Neural crest cell (in vitro differentiated cells): ENCODE measurements around the gene LPAR5. TPM values are rescaled to one million over a fixed set of nuclear protein-coding genes. Genes with fewer than 3 reads are reported as not detected.

Source experiments
- DNase-seq: peaks from one replicate; pipeline ENCODE4 v3.0.0; 2021; ENCODE audit warnings: low read depth, mixed read lengths, low spot score
- H3K27ac Mint-ChIP-seq: one replicate; pipeline ENCODE4 v1.8.0; 2021; ENCODE audit warnings: mild to moderate bottlenecking, mixed read lengths; ENCODE audit not compliant: unreplicated experiment
- H3K27me3 Mint-ChIP-seq: 2 replicates; pipeline ENCODE4 v1.8.0; 2021; ENCODE audit warnings: low read depth, mild to moderate bottlenecking, mixed read lengths
- H3K36me3 Mint-ChIP-seq: 2 replicates; pipeline ENCODE4 v1.8.0; 2021; ENCODE audit warnings: low read depth, mild to moderate bottlenecking, mixed read lengths
- H3K4me1 Mint-ChIP-seq: 2 replicates; pipeline ENCODE4 v1.8.0; 2021; ENCODE audit warnings: mixed read lengths
- H3K4me3 Mint-ChIP-seq: one replicate; pipeline ENCODE4 v1.8.0; 2021; ENCODE audit warnings: mild to moderate bottlenecking, mixed read lengths
- H3K9me3 Mint-ChIP-seq: 2 replicates; pipeline ENCODE4 v1.8.0; 2021; ENCODE audit warnings: mixed read lengths
- total RNA-seq: library from RNA; stranded (reverse); gene quantifications from 2 replicates; pipeline ENCODE4 v1.2.1, GENCODE V29; 2021
- TF ChIP-seq, protein P1 (sequence below): fragments of 200-600 bp; sonication (generic); conservative IDR thresholded peaks from 2 replicates; pipeline ENCODE4 v1.5.0; 2021; ENCODE audit warnings: antibody characterized with exemption, mild to moderate bottlenecking

The LPAR5 gene
- total RNA-seq, 1 donor from 2014 or later = not detected

DNA sequence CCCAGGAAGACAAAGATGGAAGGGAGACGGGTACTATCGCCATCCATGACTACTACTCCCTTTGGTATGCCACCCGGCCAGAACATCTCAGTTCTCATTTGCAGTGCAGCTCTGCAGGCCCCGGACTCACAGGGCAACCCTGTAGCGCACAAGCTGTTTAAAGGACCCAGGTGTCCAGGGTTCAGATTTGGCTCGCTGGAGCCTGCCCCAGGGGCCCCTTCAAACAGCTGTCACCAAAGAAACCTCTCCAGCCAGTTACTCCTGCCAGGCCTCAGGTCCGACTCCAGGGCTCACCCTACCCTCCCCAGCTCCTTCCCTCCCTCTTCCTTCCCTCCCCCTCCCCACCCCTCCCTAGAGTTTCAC, 23.1 kb downstream of the LPAR5 start:
- H3K4me1 Mint-ChIP-seq = peaks cover 43% of the 10 kb centered on the region
- no peaks in the 10 kb centered on the region for H3K36me3 Mint-ChIP-seq
- no peak overlapping the region for H3K27ac Mint-ChIP-seq
- DNase-seq = no peak
- H3K27me3 Mint-ChIP-seq = peaks cover 2% of the 10 kb centered on the region
- TF ChIP-seq, protein P1, sequence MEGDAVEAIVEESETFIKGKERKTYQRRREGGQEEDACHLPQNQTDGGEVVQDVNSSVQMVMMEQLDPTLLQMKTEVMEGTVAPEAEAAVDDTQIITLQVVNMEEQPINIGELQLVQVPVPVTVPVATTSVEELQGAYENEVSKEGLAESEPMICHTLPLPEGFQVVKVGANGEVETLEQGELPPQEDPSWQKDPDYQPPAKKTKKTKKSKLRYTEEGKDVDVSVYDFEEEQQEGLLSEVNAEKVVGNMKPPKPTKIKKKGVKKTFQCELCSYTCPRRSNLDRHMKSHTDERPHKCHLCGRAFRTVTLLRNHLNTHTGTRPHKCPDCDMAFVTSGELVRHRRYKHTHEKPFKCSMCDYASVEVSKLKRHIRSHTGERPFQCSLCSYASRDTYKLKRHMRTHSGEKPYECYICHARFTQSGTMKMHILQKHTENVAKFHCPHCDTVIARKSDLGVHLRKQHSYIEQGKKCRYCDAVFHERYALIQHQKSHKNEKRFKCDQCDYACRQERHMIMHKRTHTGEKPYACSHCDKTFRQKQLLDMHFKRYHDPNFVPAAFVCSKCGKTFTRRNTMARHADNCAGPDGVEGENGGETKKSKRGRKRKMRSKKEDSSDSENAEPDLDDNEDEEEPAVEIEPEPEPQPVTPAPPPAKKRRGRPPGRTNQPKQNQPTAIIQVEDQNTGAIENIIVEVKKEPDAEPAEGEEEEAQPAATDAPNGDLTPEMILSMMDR = no peak
- H3K4me3 Mint-ChIP-seq = peak overlapping the region; percentile 81
- no peaks in the 10 kb centered on the region for H3K9me3 Mint-ChIP-seq

DNA sequence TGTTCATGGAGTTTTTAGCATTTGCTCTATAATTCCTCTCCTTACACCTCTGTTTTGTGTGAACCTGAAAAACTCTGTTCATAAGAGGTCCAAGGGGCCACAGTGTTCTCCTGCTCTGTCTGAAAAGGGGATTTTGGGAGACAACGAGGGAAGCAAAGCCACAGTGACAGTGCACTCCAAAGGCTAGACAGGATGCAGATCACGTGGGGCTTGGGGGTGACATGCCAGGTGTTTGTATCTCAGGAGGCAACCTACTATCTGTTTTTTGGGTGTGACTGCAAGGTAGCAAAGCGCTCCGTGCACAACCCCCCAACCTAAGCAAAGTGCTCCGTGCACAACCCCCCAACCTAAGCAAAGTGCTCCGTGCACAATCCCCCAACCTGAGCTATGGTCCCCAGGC, 23.5 kb downstream of the LPAR5 start:
- Mint-ChIP-seq H3K27ac (no peak overlapping the region), H3K27me3 (peaks cover 2% of the 10 kb centered on the region), H3K9me3 (no peaks in the 10 kb centered on the region), H3K4me1 (peaks cover 42% of the 10 kb centered on the region), H3K36me3 (no peaks in the 10 kb centered on the region), H3K4me3 (peak overlapping the region; percentile 81)
- no peak for DNase-seq
- TF ChIP-seq, protein P1 = no peak

DNA sequence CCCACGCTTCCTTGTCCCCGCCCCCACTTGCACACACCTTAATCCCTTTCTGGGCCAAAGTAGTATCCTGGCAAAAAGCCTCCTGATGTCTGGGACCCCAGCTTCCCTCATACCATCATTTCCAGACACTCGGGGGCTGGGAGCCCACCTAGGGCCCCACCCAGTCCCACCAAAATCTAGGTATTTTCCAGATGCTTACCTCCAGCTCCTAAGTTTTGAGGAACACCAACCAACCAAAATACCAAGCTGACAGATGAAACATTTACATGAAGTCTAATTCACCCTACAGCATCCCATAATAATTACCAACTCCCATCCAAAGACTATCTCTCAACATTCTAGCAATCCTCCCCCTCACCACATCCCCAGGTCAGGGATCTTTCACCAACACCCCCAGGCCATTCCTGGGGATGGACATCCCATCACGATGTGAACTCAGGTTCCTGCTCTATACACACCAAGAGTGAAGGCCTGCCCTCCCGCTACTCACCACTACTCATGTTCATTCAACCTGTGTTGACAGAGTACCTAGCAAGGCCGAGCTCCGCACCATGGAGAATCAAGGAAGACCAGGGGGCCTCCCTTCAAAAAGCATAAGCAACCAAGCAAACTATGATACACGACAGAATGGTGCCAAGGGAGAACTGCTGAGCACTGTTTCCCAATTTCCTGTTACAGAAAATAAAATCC, 27.0 kb downstream of the LPAR5 start:
- no peaks in the 10 kb centered on the region for H3K9me3 Mint-ChIP-seq
- H3K27me3 Mint-ChIP-seq = no peaks in the 10 kb centered on the region
- TF ChIP-seq, protein P1 = no peak
- peaks cover 50% of the 10 kb centered on the region for H3K4me1 Mint-ChIP-seq
- H3K27ac Mint-ChIP-seq = no peak overlapping the region
- no peak overlapping the region for H3K4me3 Mint-ChIP-seq
- peaks cover 10% of the 10 kb centered on the region for H3K36me3 Mint-ChIP-seq
- DNase-seq = no peak

DNA sequence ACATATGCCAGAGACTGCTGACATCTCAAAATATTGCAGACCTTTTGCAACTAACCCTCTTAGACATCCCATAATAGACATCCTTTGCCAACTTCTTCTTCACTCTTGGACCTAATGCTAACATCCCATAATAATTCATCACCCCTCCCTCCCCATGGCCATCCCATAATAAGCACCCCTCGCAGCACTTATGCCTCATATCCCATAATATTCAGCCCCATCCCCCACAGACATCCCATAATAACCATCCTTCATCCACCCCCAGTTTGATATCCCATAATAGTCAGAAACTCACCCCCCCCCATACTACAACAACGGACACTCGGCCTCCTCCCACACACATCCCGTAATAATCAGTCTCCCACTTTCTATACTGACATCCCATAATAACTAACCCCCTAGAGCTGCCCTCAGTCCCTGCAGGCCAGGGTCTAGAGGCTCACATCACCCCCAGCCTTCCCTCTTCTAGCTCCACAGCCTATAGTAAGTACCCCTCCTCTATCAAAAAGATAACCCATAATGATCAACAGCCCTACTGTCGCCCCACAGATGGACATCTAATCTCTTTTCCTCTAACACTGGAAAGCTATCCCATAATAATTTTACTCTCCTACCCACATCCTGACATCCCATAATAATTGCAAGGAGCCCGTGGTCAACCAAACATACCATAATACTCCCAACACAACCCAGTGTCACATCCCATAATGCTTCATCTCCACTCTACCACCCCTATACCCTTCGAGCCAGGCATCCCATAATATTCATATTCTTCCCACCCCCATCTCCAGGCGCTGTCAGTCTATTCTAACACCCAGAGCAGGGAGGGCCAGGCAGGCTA, 27.8 kb downstream of the LPAR5 start:
- DNase-seq = peak; percentile 44
- Mint-ChIP-seq H3K36me3 (peaks cover 13% of the 10 kb centered on the region), H3K4me1 (peaks cover 52% of the 10 kb centered on the region)

DNA sequence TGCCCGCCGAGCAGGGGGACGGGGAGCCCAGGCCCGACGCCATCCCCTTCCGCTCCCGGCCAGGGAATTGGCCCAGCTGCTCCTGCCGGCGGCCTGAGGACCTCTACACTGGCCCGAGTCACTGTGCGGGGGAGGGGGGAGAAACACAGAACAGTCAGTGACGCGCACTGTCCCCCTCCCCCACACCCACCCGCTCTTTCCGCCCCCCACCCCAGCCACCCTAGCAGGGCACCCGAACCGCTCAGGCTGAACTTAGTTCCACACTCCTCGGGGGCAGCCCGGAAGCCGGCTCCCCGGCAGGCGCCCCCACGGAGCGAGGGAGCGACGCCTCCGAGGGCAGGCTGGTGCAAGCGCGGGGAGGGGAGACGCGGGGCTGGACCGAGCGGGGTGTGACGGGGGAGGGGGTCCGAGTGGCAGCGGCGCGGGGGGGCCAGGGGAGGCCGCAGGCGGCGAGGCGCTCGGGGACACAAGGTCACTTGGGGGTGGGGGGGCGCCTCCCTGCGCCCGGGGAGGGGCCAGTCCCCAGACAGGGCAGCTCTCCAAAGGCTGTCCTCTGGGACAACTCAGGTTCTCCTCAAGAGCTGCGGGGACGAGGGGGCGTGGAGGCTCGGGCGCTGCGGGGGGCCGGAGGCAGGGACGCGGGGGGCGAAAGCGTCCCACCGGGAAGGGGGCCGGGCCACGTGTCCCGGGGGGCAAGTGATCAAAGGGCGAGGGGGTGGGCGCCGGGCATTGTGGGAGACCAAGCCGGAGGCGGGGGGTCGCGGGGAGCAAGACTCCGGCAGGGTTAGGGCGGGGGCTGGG, 29.2 kb downstream of the LPAR5 start:
- peaks cover 48% of the 10 kb centered on the region for H3K4me1 Mint-ChIP-seq
- DNase-seq = peak; percentile 37
- no peaks in the 10 kb centered on the region for H3K27me3 Mint-ChIP-seq
- H3K27ac Mint-ChIP-seq = no peak overlapping the region
- no peaks in the 10 kb centered on the region for H3K9me3 Mint-ChIP-seq
- TF ChIP-seq, protein P1 = no peak
- H3K4me3 Mint-ChIP-seq = peak overlapping the region; percentile 95
- H3K36me3 Mint-ChIP-seq = peaks cover 19% of the 10 kb centered on the region

More for the DNA sequence above, 27.8 kb downstream of the LPAR5 start:
- H3K9me3 Mint-ChIP-seq = no peaks in the 10 kb centered on the region
- no peaks in the 10 kb centered on the region for H3K27me3 Mint-ChIP-seq
- TF ChIP-seq, protein P1 = no peak
- no peak overlapping the region for H3K4me3 Mint-ChIP-seq
- no peak overlapping the region for H3K27ac Mint-ChIP-seq
